ENCODE measurements around the gene HMHB1. TPM values are rescaled to one million over a fixed set of nuclear protein-coding genes. Genes with fewer than 3 reads are reported as not detected.

Gene HMHB1
- total and polyA plus RNA-seq, 9 of the 15 experiments (the other 6 are each of a cell fraction or from before 2014, with no cell fraction given), result not detected

GRCh38 chr5:143801252-143801939 lies 10.6 kb upstream of the HMHB1 start:
- no TSS peak for BruUV-seq (replicated peaks)
- ATAC-seq (no peak), FAIRE-seq (no peak), DNase-seq (ENCODE audit: extremely low read depth in 1 of 4, low spot score in 3 of 4) (no peak)
- Histone ChIP-seq H3K4me2 (ENCODE audit: insufficient read depth, low read length) (no peak overlapping the region), H3K9ac (ENCODE audit: insufficient read depth in 1 of 2, low read depth in 2 of 2, low read length in 2 of 2) (no peak overlapping the region), H2AFZ (ENCODE audit: low read depth, low read length) (no peak overlapping the region), H3K4me1 (replicated peaks in 1 of 2; ENCODE audit: control insufficient read depth in 2 of 2, insufficient read depth in 2 of 2, low read length in 2 of 2) (no peaks in the 10 kb centered on the region), H3K36me3 (ENCODE audit: control insufficient read depth, insufficient read depth, low read length) (no peaks in the 10 kb centered on the region), H3K9me1 (ENCODE audit: control insufficient read depth, insufficient read depth, low read length) (no peaks in the 10 kb centered on the region), H3K9me3 (replicated peaks; ENCODE audit: control insufficient read depth, insufficient read depth, low read depth, low read length) (no peaks in the 10 kb centered on the region), H3K27ac (ENCODE audit: extremely low read depth, low read depth, low read length) (no peak overlapping the region), H3K4me3 (no peak overlapping the region), H4K20me1 (replicated peaks; ENCODE audit: control insufficient read depth, insufficient read depth, low read length) (no peaks in the 10 kb centered on the region), H3K79me2 (ENCODE audit: control insufficient read depth, insufficient read depth, low read length) (no peaks in the 10 kb centered on the region), H3K27me3 (ENCODE audit: control insufficient read depth in 2 of 2, insufficient read depth in 2 of 2, low read length in 2 of 2) (no peaks in the 10 kb centered on the region)
- in situ Hi-C loops (cut with MboI), result no loop called here
- intact Hi-C loops (cut with micrococcal nuclease), result no loop called here
- 1% methylated on average over 6 of the region's 6 CpGs for WGBS (ENCODE audit: insufficient coverage, low coverage, missing lambda C conversion rate)
- ChIA-PET POLR2A (no interaction called here), CTCF (ENCODE audit: low intra/inter-chr PET ratio) (no interaction called here)
- TF ChIP-seq PATZ1 (CRISPR knock-in tag; IDR thresholded peaks at IDR 0.05; ENCODE audit: borderline replicate concordance) (no peak), SP2 (IDR thresholded peaks at IDR 0.05; ENCODE audit: extremely low read depth, low read depth, low read length, poor library complexity, severe bottlenecking) (no peak), SREBF2 (CRISPR knock-in tag; IDR thresholded peaks at IDR 0.05) (no peak), ZFX (CRISPR knock-in tag; IDR thresholded peaks at IDR 0.05) (no peak), GTF2F1 (IDR thresholded peaks at IDR 0.05; ENCODE audit: low read depth, low read length) (no peak), PHB (CRISPR knock-in tag; IDR thresholded peaks at IDR 0.05) (no peak), ZFP1 (CRISPR knock-in tag; IDR thresholded peaks at IDR 0.05) (no peak), ZNF263 (CRISPR knock-in tag; IDR thresholded peaks at IDR 0.05; ENCODE audit: borderline replicate concordance) (no peak)

All from K562 (cell line).